A673 (cell line): ENCODE data around the gene NPLOC4. TPM values are rescaled to one million over a fixed set of nuclear protein-coding genes. Genes with fewer than 3 reads are reported as not detected.

Experiments
- BruUV-seq: library from RNA; stranded (reverse); fragments of 400-500 nt; replicated peaks from 2 replicates; lab custom pipeline; 2021; lab: Mats Ljungman, UMichigan
- CTCF ChIA-PET: fragments of 300-600 bp; sonication (Branson Sonifier 250); formaldehyde crosslinking; loops from one replicate; lab custom pipeline; 2022; ENCODE audit warnings: antibody characterized with exemption; lab: Charles Lee
- POLR2A ChIA-PET: fragments of 300-600 bp; sonication (Branson Sonifier 250); formaldehyde crosslinking; loops from one replicate; lab custom pipeline; 2022; ENCODE audit warnings: antibody characterized with exemption; ENCODE audit not compliant: low non-redundant PET; lab: Charles Lee
- DNase-seq: peaks from one replicate; pipeline ENCODE4 v3.0.0-alpha.2; 2015; ENCODE audit warnings: low spot score
- H3K27ac ChIP-seq: fragments of 200-600 bp; sonication (generic); 2 replicates; pipeline ENCODE4 v1.5.1; 2016; ENCODE audit warnings: mixed run types, low read depth, mild to moderate bottlenecking, mixed read lengths, antibody characterized with exemption, low read length; ENCODE audit not compliant: poor library complexity, severe bottlenecking
- H3K27me3 ChIP-seq: fragments of 200-600 bp; sonication (generic); replicated peaks from 2 replicates; pipeline ENCODE4 v1.6.1; 2017; ENCODE audit warnings: mixed run types, low read depth, mild to moderate bottlenecking, mixed read lengths, antibody characterized with exemption, low read length; ENCODE audit not compliant: insufficient read depth, poor library complexity
- H3K36me3 ChIP-seq: fragments of 200-600 bp; sonication (generic); 2 replicates; pipeline ENCODE4 v1.6.1; 2016; ENCODE audit warnings: mixed run types, mild to moderate bottlenecking, mixed read lengths, antibody characterized with exemption, low read length; ENCODE audit not compliant: insufficient read depth, poor library complexity, severe bottlenecking
- H3K4me1 ChIP-seq: fragments of 200-600 bp; sonication (generic); 2 replicates; pipeline ENCODE4 v1.6.1; 2017; ENCODE audit warnings: mixed run types, mild to moderate bottlenecking, mixed read lengths, antibody characterized with exemption, low read length; ENCODE audit not compliant: insufficient read depth, poor library complexity, severe bottlenecking
- H3K4me3 ChIP-seq: fragments of 200-600 bp; sonication (generic); 2 replicates; pipeline ENCODE4 v1.5.1; 2016; ENCODE audit warnings: low read depth, mixed run types, mild to moderate bottlenecking, mixed read lengths, low read length; ENCODE audit not compliant: poor library complexity, severe bottlenecking
- H3K9me3 ChIP-seq: fragments of 200-600 bp; sonication (generic); 2 replicates; pipeline ENCODE4 v1.6.1; 2016; ENCODE audit warnings: mixed run types, low read depth, mild to moderate bottlenecking, mixed read lengths, antibody characterized with exemption, low read length; ENCODE audit not compliant: poor library complexity, severe bottlenecking
- CTCF ChIP-seq: fragments of 300-800, 200-600 bp; sonication (generic); conservative IDR thresholded peaks from 2 replicates; pipeline ENCODE4 v1.5.1; 2017; ENCODE audit warnings: low read depth, mild to moderate bottlenecking, antibody characterized with exemption, low read length, moderate library complexity, mixed read lengths
- EZH2 ChIP-seq: fragments of 200-600 bp; sonication (generic); IDR thresholded peaks from 2 replicates; pipeline ENCODE4 v1.6.1; 2017; ENCODE audit warnings: borderline replicate concordance, low read depth, mild to moderate bottlenecking, mixed read lengths, antibody characterized with exemption, low read length; ENCODE audit not compliant: poor library complexity, severe bottlenecking
- intact Hi-C: fragments of 100-400 bp; cut with micrococcal nuclease; formaldehyde crosslinking; loops from one replicate; pipeline ENCODE4 v1.10.0; 2022; ENCODE audit not compliant: unreplicated experiment
- total RNA-seq: library from RNA; stranded (reverse); gene quantifications from 2 replicates; pipeline ENCODE4 v1.2.3, GENCODE V29; 2021

The NPLOC4 gene
- total RNA-seq, 1 experiment from 2014 or later: 195 TPM

- no peaks in the 10 kb centered on the region for H3K4me1 ChIP-seq
- POLR2A ChIA-PET: no interaction called here
- CTCF ChIA-PET: no interaction called here
These were observed 96.3 kb downstream of the NPLOC4 start for GRCh38 chr17:81540676-81541027.

GRCh38 chr17:81539961-81540675 is 96.8 kb downstream of the NPLOC4 start:
- DNase-seq: no peak
- Histone ChIP-seq H3K4me1 (no peaks in the 10 kb centered on the region), H3K9me3 (no peaks in the 10 kb centered on the region), H3K27ac (no peak overlapping the region), H3K4me3 (no peak overlapping the region), H3K36me3 (peaks cover 11% of the 10 kb centered on the region), H3K27me3 (peaks cover 11% of the 10 kb centered on the region)
- ChIA-PET POLR2A (no interaction called here), CTCF (no interaction called here)
- intact Hi-C loops: no loop called here
- TSS peak; percentile 25 for BruUV-seq
- no peak for TF ChIP-seq CTCF
- no peak for TF ChIP-seq EZH2

More at GRCh38 chr17:81540676-81541027, 96.3 kb downstream of the NPLOC4 start:
- TF ChIP-seq EZH2: no peak
- no peak for TF ChIP-seq CTCF
- Histone ChIP-seq H3K27me3 (peaks cover 11% of the 10 kb centered on the region), H3K36me3 (peaks cover 11% of the 10 kb centered on the region), H3K4me3 (no peak overlapping the region), H3K9me3 (no peaks in the 10 kb centered on the region), H3K27ac (no peak overlapping the region)
- BruUV-seq: no TSS peak
- DNase-seq: no peak
- intact Hi-C loops: no loop called here

GRCh38 chr17:81539571-81539900 is 97.4 kb downstream of the NPLOC4 start:
- ChIA-PET CTCF (no interaction called here), POLR2A (no interaction called here)
- Histone ChIP-seq H3K36me3 (peaks cover 9% of the 10 kb centered on the region), H3K9me3 (no peaks in the 10 kb centered on the region), H3K27ac (no peak overlapping the region), H3K4me3 (no peak overlapping the region), H3K4me1 (no peaks in the 10 kb centered on the region), H3K27me3 (peaks cover 11% of the 10 kb centered on the region)
- TF ChIP-seq EZH2 (no peak), CTCF (no peak)
- no peak for DNase-seq
- BruUV-seq: no TSS peak
- intact Hi-C loops: no loop called here
